ENCODE measurements around the gene LIMK2.
A peak's percentile ranks its signal among the peaks of the same experiment; 100 is the strongest.
"Not testable (repeated sequence)": the region's sequence is repeated elsewhere in the genome, so short reads cannot be mapped to it uniquely, and the experiment has no call there.

LIMK2 gene

GRCh38 chr22:31244046-31244942 lies 32.2 kb downstream of the LIMK2 start:
- DNase-seq (ENCODE audit: low read depth, low spot score), result no peak

GRCh38 chr22:31244943-31245451 lies 32.9 kb downstream of the LIMK2 start:
- DNase-seq (ENCODE audit: low read depth, low spot score), result no peak

GRCh38 chr22:31245998-31246397 lies 33.9 kb downstream of the LIMK2 start:
- DNase-seq (ENCODE audit: low read depth, low spot score), result not testable (repeated sequence)

GRCh38 chr22:31246687-31247086 lies 34.6 kb downstream of the LIMK2 start:
- no peak for DNase-seq (ENCODE audit: low read depth, low spot score)

- DNase-seq (ENCODE audit: low read depth, low spot score), result no peak
These were observed 35.6 kb downstream of the LIMK2 start for GRCh38 chr22:31247726-31248125.

GRCh38 chr22:31248138-31248745 lies 36.1 kb downstream of the LIMK2 start:
- DNase-seq (ENCODE audit: low read depth, low spot score), result peak; percentile 79

- DNase-seq (ENCODE audit: low read depth, low spot score), result no peak
These were observed 37.2 kb downstream of the LIMK2 start for GRCh38 chr22:31248965-31249958.

DNA sequence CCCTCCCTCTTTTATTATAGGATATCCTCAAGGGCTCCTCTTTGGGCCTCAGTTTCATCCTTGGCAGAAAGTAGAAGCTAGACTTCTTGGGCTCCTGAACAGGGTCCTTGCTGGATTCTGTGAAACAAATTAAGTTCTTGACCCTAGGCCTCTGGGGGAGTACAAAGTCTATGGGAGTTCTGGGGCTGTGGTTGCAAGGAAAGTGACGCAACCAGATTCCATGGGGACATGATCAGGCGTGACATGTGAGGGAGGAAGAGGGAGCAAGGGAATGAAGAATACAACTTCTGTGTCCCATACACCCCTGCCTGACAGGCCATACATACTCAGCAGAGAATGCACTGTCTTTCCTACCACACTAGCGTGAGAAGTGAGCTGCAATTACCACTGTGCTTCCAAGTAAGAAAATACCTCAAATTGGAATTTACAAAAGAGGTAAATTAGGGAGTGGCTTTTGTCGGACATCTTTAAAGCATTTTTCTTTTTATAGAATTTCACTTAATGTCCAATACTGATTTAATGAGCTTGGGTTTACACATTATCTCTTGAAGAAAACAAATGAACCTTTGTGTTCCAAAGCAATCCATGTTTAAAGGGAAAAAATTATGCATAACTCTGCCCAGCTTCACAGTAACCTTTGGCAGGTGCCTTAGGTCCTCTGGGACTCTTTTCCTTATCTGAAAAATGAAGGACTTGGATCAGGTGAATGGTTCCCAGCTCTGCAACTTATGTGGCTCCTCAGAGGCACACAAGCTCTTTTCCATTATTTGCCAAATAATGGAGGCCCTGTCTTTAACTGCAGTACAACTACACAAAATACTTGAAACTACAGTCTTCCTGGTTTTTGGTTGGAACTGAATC lies 38.9 kb downstream of the LIMK2 start:
- DNase-seq (ENCODE audit: low read depth, low spot score), result no peak

GRCh38 chr22:31253949-31254348 lies 41.9 kb downstream of the LIMK2 start:
- DNase-seq (ENCODE audit: low read depth, low spot score), result no peak

DNA sequence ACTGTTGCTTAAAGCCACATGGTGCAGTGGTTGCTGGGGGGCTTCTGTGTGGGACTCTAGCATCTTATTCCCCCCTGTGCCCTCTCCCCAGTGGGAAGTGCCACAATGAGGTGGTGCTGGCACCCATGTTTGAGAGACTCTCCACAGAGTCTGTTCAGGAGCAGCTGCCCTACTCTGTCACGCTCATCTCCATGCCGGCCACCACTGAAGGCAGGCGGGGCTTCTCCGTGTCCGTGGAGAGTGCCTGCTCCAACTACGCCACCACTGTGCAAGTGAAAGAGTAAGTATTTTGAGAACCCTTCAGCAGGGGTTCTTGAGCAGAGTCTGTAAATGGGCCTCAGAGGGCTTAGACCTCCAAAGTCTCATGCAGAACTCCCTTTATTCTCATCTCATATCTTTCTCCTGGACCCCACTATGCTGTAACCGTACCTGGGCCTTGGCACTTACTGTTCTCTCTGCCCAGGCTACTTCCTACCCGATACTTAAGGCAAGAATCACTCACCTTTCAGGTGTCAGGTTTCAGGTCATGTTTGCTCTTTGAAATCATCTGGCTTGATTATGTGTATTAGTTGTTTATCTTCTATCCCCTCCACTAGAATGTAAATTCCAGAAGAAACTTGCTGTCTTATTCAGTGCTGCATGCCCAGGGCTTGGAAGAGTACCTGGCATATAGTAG lies 47.8 kb downstream of the LIMK2 start:
- DNase-seq (ENCODE audit: low read depth, low spot score), result no peak

DNA sequence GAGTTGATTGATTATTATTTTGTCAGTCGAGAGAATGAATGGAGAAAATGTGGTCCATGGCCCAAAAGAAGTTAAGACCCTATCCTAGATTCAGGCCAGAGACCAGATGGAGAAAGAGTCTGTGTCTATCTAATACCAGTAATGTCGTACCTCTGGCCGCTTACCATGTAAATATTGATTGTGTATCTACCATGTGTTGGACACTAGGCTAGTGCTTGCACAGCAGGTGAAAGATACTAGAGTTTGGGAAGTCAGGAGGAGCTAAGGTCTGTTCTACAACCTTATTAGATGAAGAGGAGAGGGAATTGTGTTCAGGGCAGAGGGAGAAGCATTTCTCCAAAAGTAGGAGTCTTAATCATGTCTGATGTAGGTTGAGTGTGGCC lies 48.4 kb downstream of the LIMK2 start:
- DNase-seq (ENCODE audit: low read depth, low spot score), result no peak

GRCh38 chr22:31262312-31263133 lies 50.4 kb downstream of the LIMK2 start:
- no peak for DNase-seq (ENCODE audit: low read depth, low spot score)

DNA sequence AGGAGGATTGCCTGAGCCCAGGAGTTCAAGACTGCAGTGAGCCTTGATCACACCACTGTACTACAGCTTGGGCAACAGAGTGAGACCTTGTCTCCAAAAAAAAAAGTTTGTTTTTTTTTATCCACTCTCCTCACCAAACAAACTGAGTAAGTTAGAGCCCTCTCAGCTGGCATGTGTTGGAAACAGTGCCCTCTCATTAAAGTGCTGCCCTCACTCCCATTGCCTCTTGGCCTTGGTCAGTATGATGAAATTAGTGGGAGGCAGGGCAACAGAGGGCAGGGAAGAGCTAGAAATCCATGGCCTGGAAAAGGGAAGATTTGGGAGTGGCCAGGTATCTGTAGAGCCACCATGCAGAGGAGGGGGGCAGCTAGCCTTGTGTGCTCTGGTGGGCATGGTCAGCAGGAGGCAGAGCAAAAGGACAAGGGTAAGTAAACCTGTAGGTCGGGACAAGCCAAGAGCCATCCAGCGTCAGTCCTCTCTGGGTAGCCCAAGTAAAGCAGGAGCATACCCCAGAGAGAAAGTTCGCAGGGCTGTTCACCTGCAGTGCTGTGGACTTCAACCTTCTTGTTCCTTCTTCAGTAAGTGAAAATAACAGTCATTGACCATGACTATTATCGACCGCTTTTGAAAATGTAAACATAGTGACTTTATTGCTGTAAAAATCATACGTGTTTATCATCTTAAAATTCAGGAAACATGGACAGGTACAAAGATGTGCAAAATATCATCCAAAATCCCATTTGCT lies 52.0 kb downstream of the LIMK2 start:
- no peak for DNase-seq (ENCODE audit: low read depth, low spot score)

DNA sequence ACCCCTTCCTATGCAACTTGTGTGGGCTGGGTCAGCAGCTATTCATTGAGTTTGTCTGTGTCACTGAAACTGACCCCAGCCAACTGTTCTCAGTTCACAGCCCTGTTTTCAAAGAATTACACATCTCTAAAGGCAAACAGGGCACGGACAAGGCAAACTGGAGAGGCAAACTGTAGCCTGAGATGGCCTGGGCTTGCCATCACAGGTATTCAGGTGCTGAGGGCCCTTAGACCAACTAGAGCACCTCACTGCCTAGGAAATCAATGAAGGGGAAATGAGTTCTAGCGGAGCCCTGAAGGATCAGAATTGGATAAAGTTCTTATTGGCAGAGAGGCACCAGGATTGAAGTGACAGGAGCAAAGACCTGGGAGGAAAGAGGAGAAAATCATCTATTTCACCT lies 56.2 kb downstream of the LIMK2 start:
- no peak for DNase-seq (ENCODE audit: low read depth, low spot score)

GRCh38 chr22:31269892-31270579 lies 57.9 kb downstream of the LIMK2 start:
- DNase-seq (ENCODE audit: low read depth, low spot score), result no peak

DNA sequence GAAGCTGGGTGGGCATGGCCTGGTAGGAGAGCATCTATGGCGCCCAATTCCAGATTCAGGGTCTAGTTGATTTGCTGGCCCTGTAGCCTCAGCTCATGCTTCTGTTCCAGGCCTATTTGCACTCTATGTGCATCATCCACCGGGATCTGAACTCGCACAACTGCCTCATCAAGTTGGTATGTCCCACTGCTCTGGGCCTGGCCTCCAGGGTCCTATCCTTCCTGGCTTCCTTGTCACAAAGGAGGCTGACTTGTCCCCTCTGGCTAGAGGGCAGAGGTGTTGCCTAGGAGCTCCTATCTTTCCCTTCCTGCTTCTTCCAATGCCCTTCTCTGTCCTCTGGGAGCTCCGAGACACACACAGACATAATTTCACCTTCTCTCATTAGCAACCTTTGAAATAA lies 58.9 kb downstream of the LIMK2 start:
- no peak for DNase-seq (ENCODE audit: low read depth, low spot score)

DNA sequence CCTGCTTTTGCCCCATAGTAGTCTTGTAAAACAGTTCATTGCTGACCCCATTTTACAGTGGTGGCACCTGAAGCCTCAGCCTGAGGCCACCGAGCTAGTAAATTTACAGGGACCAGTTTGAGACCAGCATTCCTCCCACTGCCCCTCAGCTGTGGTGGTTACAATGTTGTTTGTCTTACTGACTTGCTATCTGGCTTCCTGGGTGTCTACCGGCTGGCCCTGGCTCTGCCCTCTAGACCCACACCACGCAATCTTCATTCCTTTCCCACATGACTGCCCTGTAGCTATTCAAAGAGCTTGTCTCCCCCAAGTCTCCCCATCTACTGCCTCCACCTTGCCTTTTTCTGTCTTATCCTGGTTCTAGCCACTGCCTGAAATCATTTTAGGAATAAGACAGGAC lies 59.4 kb downstream of the LIMK2 start:
- no peak for DNase-seq (ENCODE audit: low read depth, low spot score)
